Panc1 (cell line): ENCODE results near the gene HFE.

Experiments
- POLR2AphosphoS5 ChIP-seq: IDR thresholded peaks from 2 replicates; pipeline ENCODE4 v1.6.1; 2012; ENCODE audit warnings: mild to moderate bottlenecking, low read depth, low read length, moderate library complexity
- SIN3A ChIP-seq: IDR thresholded peaks from 2 replicates; pipeline ENCODE4 v1.6.1; 2012; ENCODE audit warnings: low read depth, mild to moderate bottlenecking, low read length, moderate library complexity, borderline replicate concordance; ENCODE audit not compliant: insufficient read depth
- TCF7L2 ChIP-seq: IDR thresholded peaks from 2 replicates; pipeline ENCODE4 v1.6.1; 2011; ENCODE audit warnings: mild to moderate bottlenecking, low read depth, low read length, inconsistent platforms
- TF ChIP-seq, protein P1 (sequence below): fragments of 450-650 bp; IDR thresholded peaks from 2 replicates; pipeline ENCODE4 v1.5.1; 2017; ENCODE audit warnings: mild to moderate bottlenecking
- TF ChIP-seq, protein P2 (sequence below), 2 experiments: IDR thresholded peaks; 2 replicates each; pipeline ENCODE4 v1.6.1; 2011 to 2012; ENCODE audit warnings: low read depth in 2 of 2, control low read depth in 1 of 2, low read length in 1 of 2, mild to moderate bottlenecking in 1 of 2, moderate library complexity in 1 of 2; ENCODE audit not compliant: insufficient read depth in 1 of 2

DNA sequence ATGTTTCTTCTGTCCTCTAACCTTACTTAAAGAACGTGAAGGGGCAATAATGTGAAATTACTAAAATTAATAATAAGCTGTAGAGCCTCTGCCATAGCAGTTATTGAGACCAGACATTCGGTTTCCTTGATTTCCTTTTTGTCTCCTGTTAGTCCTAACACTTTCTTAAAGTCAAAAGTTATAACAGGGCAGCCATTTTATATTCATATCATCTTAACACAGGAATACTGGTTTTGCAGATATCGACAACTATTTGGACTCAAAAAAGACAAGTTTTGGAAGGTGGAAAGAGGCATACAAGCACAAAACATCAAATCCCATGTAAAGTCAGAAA lies 33.5 kb downstream of the HFE start:
- TF ChIP-seq, protein P1, sequence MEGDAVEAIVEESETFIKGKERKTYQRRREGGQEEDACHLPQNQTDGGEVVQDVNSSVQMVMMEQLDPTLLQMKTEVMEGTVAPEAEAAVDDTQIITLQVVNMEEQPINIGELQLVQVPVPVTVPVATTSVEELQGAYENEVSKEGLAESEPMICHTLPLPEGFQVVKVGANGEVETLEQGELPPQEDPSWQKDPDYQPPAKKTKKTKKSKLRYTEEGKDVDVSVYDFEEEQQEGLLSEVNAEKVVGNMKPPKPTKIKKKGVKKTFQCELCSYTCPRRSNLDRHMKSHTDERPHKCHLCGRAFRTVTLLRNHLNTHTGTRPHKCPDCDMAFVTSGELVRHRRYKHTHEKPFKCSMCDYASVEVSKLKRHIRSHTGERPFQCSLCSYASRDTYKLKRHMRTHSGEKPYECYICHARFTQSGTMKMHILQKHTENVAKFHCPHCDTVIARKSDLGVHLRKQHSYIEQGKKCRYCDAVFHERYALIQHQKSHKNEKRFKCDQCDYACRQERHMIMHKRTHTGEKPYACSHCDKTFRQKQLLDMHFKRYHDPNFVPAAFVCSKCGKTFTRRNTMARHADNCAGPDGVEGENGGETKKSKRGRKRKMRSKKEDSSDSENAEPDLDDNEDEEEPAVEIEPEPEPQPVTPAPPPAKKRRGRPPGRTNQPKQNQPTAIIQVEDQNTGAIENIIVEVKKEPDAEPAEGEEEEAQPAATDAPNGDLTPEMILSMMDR: no peak
- TF ChIP-seq SIN3A (no peak), POLR2AphosphoS5 (no peak), TCF7L2 (no peak)
- TF ChIP-seq, protein P2, sequence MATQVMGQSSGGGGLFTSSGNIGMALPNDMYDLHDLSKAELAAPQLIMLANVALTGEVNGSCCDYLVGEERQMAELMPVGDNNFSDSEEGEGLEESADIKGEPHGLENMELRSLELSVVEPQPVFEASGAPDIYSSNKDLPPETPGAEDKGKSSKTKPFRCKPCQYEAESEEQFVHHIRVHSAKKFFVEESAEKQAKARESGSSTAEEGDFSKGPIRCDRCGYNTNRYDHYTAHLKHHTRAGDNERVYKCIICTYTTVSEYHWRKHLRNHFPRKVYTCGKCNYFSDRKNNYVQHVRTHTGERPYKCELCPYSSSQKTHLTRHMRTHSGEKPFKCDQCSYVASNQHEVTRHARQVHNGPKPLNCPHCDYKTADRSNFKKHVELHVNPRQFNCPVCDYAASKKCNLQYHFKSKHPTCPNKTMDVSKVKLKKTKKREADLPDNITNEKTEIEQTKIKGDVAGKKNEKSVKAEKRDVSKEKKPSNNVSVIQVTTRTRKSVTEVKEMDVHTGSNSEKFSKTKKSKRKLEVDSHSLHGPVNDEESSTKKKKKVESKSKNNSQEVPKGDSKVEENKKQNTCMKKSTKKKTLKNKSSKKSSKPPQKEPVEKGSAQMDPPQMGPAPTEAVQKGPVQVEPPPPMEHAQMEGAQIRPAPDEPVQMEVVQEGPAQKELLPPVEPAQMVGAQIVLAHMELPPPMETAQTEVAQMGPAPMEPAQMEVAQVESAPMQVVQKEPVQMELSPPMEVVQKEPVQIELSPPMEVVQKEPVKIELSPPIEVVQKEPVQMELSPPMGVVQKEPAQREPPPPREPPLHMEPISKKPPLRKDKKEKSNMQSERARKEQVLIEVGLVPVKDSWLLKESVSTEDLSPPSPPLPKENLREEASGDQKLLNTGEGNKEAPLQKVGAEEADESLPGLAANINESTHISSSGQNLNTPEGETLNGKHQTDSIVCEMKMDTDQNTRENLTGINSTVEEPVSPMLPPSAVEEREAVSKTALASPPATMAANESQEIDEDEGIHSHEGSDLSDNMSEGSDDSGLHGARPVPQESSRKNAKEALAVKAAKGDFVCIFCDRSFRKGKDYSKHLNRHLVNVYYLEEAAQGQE (IDR thresholded peaks at IDR 0.05; ENCODE audit: insufficient read depth in 1 of 2, low read depth in 2 of 2, low read length in 1 of 2): no peak
